Duodenal mucosa (tissue), 2 donors: ENCODE measurements around the gene UROS.

Experiments
- H3K27ac ChIP-seq: one replicate; pipeline ENCODE4 v1.7.0; 2013; ENCODE audit warnings: low read depth, low read length
- H3K27me3 ChIP-seq, 2 donors: one replicate each; pipeline ENCODE4 v1.7.0; 2013; ENCODE audit warnings: low read length in 2 of 2, control low read depth in 1 of 2; ENCODE audit not compliant: insufficient read depth in 2 of 2, control insufficient read depth in 1 of 2
- H3K36me3 ChIP-seq, 2 donors: one replicate each; pipeline ENCODE4 v1.7.0; 2013; ENCODE audit warnings: low read length in 2 of 2, control low read depth in 1 of 2; ENCODE audit not compliant: insufficient read depth in 2 of 2, control insufficient read depth in 1 of 2
- H3K4me1 ChIP-seq, 2 donors: one replicate each; pipeline ENCODE4 v1.7.0; 2013; ENCODE audit warnings: low read length in 2 of 2, control low read depth in 1 of 2; ENCODE audit not compliant: insufficient read depth in 2 of 2, control insufficient read depth in 1 of 2
- H3K4me3 ChIP-seq, 2 donors: one replicate each; pipeline ENCODE4 v1.7.0; 2013; ENCODE audit warnings: low read length in 2 of 2, low read depth in 1 of 2
- H3K9ac ChIP-seq, 2 donors: one replicate each; pipeline ENCODE4 v1.7.0; 2013; ENCODE audit warnings: low read length in 2 of 2, low read depth in 1 of 2
- H3K9me3 ChIP-seq, 2 donors: one replicate each; pipeline ENCODE4 v1.7.0; 2013; ENCODE audit warnings: low read length in 2 of 2, control low read depth in 1 of 2; ENCODE audit not compliant: control insufficient read depth in 1 of 2

UROS gene

GRCh38 chr10:125849448-125849847 is 26.4 kb upstream of the UROS start:
- no peak overlapping the region for H3K4me3 ChIP-seq
- no peaks in the 10 kb centered on the region for H3K27me3 ChIP-seq
- H3K9me3 ChIP-seq: no peaks in the 10 kb centered on the region
- H3K9ac ChIP-seq: no peak overlapping the region
- H3K4me1 ChIP-seq: no peaks in the 10 kb centered on the region
- no peak overlapping the region for H3K27ac ChIP-seq
- H3K36me3 ChIP-seq: peaks cover 29 to 61% of the 10 kb centered on the region in 2 donors

GRCh38 chr10:125848857-125849256 is 25.8 kb upstream of the UROS start:
- peaks cover 29 to 63% of the 10 kb centered on the region in 2 donors for H3K36me3 ChIP-seq
- H3K27me3 ChIP-seq: no peaks in the 10 kb centered on the region
- no peaks in the 10 kb centered on the region for H3K4me1 ChIP-seq
- H3K9me3 ChIP-seq: no peaks in the 10 kb centered on the region
- no peak overlapping the region for H3K4me3 ChIP-seq
- H3K9ac ChIP-seq: no peak overlapping the region
- no peak overlapping the region for H3K27ac ChIP-seq

GRCh38 chr10:125848371-125848770 is 25.3 kb upstream of the UROS start:
- Histone ChIP-seq H3K27me3 (no peaks in the 10 kb centered on the region), H3K36me3 (peaks cover 29 to 68% of the 10 kb centered on the region in 2 donors), H3K27ac (no peak overlapping the region), H3K9ac (no peak overlapping the region), H3K4me1 (no peaks in the 10 kb centered on the region), H3K9me3 (no peaks in the 10 kb centered on the region), H3K4me3 (no peak overlapping the region)

GRCh38 chr10:125846894-125847293 is 23.8 kb upstream of the UROS start:
- peaks cover 23 to 62% of the 10 kb centered on the region in 2 donors for H3K36me3 ChIP-seq

GRCh38 chr10:125845617-125846016 is 22.6 kb upstream of the UROS start:
- Histone ChIP-seq H3K36me3 (peaks cover 19 to 59% of the 10 kb centered on the region in 2 donors), H3K27me3 (no peaks in the 10 kb centered on the region)

More at GRCh38 chr10:125846894-125847293, 23.8 kb upstream of the UROS start:
- Histone ChIP-seq H3K4me3 (no peak overlapping the region), H3K27me3 (no peaks in the 10 kb centered on the region), H3K4me1 (no peaks in the 10 kb centered on the region), H3K9me3 (no peaks in the 10 kb centered on the region), H3K9ac (no peak overlapping the region), H3K27ac (no peak overlapping the region)

GRCh38 chr10:125844751-125845221 is 21.7 kb upstream of the UROS start:
- Histone ChIP-seq H3K9me3 (no peaks in the 10 kb centered on the region), H3K36me3 (peaks cover 26 to 63% of the 10 kb centered on the region in 2 donors), H3K27me3 (no peaks in the 10 kb centered on the region), H3K4me1 (no peaks in the 10 kb centered on the region), H3K4me3 (no peak overlapping the region), H3K9ac (no peak overlapping the region), H3K27ac (no peak overlapping the region)

More at GRCh38 chr10:125845617-125846016, 22.6 kb upstream of the UROS start:
- H3K4me3 ChIP-seq: no peak overlapping the region
- H3K4me1 ChIP-seq: no peaks in the 10 kb centered on the region
- H3K27ac ChIP-seq: no peak overlapping the region
- H3K9me3 ChIP-seq: no peaks in the 10 kb centered on the region
- H3K9ac ChIP-seq: no peak overlapping the region

- no peak overlapping the region for H3K4me3 ChIP-seq
These were observed 20.7 kb upstream of the UROS start for GRCh38 chr10:125843603-125844329.

GRCh38 chr10:125840955-125841354 is 17.9 kb upstream of the UROS start:
- Histone ChIP-seq H3K27me3 (no peaks in the 10 kb centered on the region), H3K36me3 (peaks cover 50 to 72% of the 10 kb centered on the region in 2 donors), H3K9ac (no peak overlapping the region), H3K27ac (no peak overlapping the region), H3K9me3 (no peaks in the 10 kb centered on the region), H3K4me3 (no peak overlapping the region), H3K4me1 (no peaks in the 10 kb centered on the region)

More at GRCh38 chr10:125843603-125844329, 20.7 kb upstream of the UROS start:
- no peak overlapping the region for H3K27ac ChIP-seq
- peaks cover 32 to 61% of the 10 kb centered on the region in 2 donors for H3K36me3 ChIP-seq
- H3K9me3 ChIP-seq: no peaks in the 10 kb centered on the region
- no peak overlapping the region for H3K9ac ChIP-seq
- no peaks in the 10 kb centered on the region for H3K27me3 ChIP-seq
- H3K4me1 ChIP-seq: no peaks in the 10 kb centered on the region

GRCh38 chr10:125840406-125840805 is 17.3 kb upstream of the UROS start:
- no peaks in the 10 kb centered on the region for H3K9me3 ChIP-seq
- no peak overlapping the region for H3K9ac ChIP-seq
- no peaks in the 10 kb centered on the region for H3K27me3 ChIP-seq
- peaks cover 49 to 69% of the 10 kb centered on the region in 2 donors for H3K36me3 ChIP-seq
- no peaks in the 10 kb centered on the region for H3K4me1 ChIP-seq
- no peak overlapping the region for H3K4me3 ChIP-seq
- H3K27ac ChIP-seq: no peak overlapping the region

- H3K36me3 ChIP-seq: peaks cover 50 to 72% of the 10 kb centered on the region in 2 donors
- H3K27ac ChIP-seq: no peak overlapping the region
- no peaks in the 10 kb centered on the region for H3K9me3 ChIP-seq
- no peak overlapping the region for H3K4me3 ChIP-seq
- no peaks in the 10 kb centered on the region for H3K27me3 ChIP-seq
- no peaks in the 10 kb centered on the region for H3K4me1 ChIP-seq
- no peak overlapping the region for H3K9ac ChIP-seq
These were observed 15.9 kb upstream of the UROS start for GRCh38 chr10:125838802-125839575.
